H9 (cell line): ENCODE data around the gene HOXA7. TPM values are rescaled to one million over a fixed set of nuclear protein-coding genes. Genes with fewer than 3 reads are reported as not detected.

Source experiments
- DNase-seq: peaks from one replicate; pipeline ENCODE4 v3.0.0-alpha.2; 2017
- H2AFZ ChIP-seq: one replicate; pipeline ENCODE4 v1.6.1; 2013; ENCODE audit warnings: mild to moderate bottlenecking, low read length, control low read depth, moderate library complexity
- H2AK5ac ChIP-seq: 2 replicates; pipeline ENCODE4 v1.6.1; 2013; ENCODE audit warnings: low read length, control low read depth, mixed read lengths; ENCODE audit not compliant: insufficient read length
- H2BK120ac ChIP-seq: one replicate; pipeline ENCODE4 v1.6.1; 2013; ENCODE audit warnings: low read depth, mild to moderate bottlenecking, low read length, control low read depth, inconsistent platforms; ENCODE audit not compliant: poor library complexity, severe bottlenecking
- H2BK12ac ChIP-seq: 2 replicates; pipeline ENCODE4 v1.6.1; 2013; ENCODE audit warnings: low read length, control low read depth, mixed read lengths, low read depth; ENCODE audit not compliant: insufficient read length
- H2BK15ac ChIP-seq: 2 replicates; pipeline ENCODE4 v1.6.1; 2013; ENCODE audit warnings: low read depth, low read length, control low read depth
- H2BK20ac ChIP-seq: one replicate; pipeline ENCODE4 v1.6.1; 2013; ENCODE audit warnings: low read depth, mild to moderate bottlenecking, low read length, control low read depth, inconsistent platforms; ENCODE audit not compliant: poor library complexity, severe bottlenecking
- H2BK5ac ChIP-seq: 2 replicates; pipeline ENCODE4 v1.6.1; 2013; ENCODE audit warnings: low read length, control low read depth, mixed read lengths; ENCODE audit not compliant: insufficient read length
- H3K14ac ChIP-seq: 2 replicates; pipeline ENCODE4 v1.6.1; 2013; ENCODE audit warnings: low read length, control low read depth; ENCODE audit not compliant: insufficient read depth
- H3K18ac ChIP-seq: 2 replicates; pipeline ENCODE4 v1.6.1; 2013; ENCODE audit warnings: low read depth, mild to moderate bottlenecking, mixed read lengths, low read length, control low read depth; ENCODE audit not compliant: insufficient read length
- H3K23ac ChIP-seq: 2 replicates; pipeline ENCODE4 v1.6.1; 2013; ENCODE audit warnings: low read length, control low read depth, mixed read lengths, low read depth; ENCODE audit not compliant: insufficient read length
- H3K23me2 ChIP-seq: 2 replicates; pipeline ENCODE4 v1.6.1; 2013; ENCODE audit warnings: low read depth, mild to moderate bottlenecking, mixed read lengths, low read length, control low read depth; ENCODE audit not compliant: insufficient read length, poor library complexity, severe bottlenecking
- H3K27ac ChIP-seq: 2 replicates; pipeline ENCODE4 v1.5.1; 2013; ENCODE audit warnings: low read length, control low read depth, mixed read lengths, low read depth; ENCODE audit not compliant: insufficient read length
- H3K27me3 ChIP-seq: 2 replicates; pipeline ENCODE4 v1.6.1; 2013; ENCODE audit warnings: low read length, control low read depth, inconsistent platforms; ENCODE audit not compliant: insufficient read depth
- H3K4ac ChIP-seq: 2 replicates; pipeline ENCODE4 v1.6.1; 2013; ENCODE audit warnings: low read depth, mild to moderate bottlenecking, control low read depth, inconsistent platforms, low read length, moderate library complexity
- H3K4me1 ChIP-seq: 2 replicates; pipeline ENCODE4 v1.6.1; 2013; ENCODE audit warnings: low read length, control low read depth, inconsistent platforms; ENCODE audit not compliant: insufficient read depth
- H3K4me2 ChIP-seq: 2 replicates; pipeline ENCODE4 v1.6.1; 2013; ENCODE audit warnings: low read length, control low read depth, mixed read lengths; ENCODE audit not compliant: insufficient read length, insufficient read depth
- H3K56ac ChIP-seq: 2 replicates; pipeline ENCODE4 v1.6.1; 2013; ENCODE audit warnings: low read depth, mild to moderate bottlenecking, mixed read lengths, low read length, control low read depth; ENCODE audit not compliant: insufficient read length
- H3K79me1 ChIP-seq: 2 replicates; pipeline ENCODE4 v1.6.1; 2013; ENCODE audit warnings: low read depth, mild to moderate bottlenecking, moderate library complexity, low read length, control low read depth, inconsistent platforms; ENCODE audit not compliant: insufficient read depth, poor library complexity, severe bottlenecking
- H3K79me2 ChIP-seq: 2 replicates; pipeline ENCODE4 v1.6.1; 2013; ENCODE audit warnings: low read length, control low read depth, inconsistent platforms; ENCODE audit not compliant: insufficient read depth
- H3K9ac ChIP-seq: 2 replicates; pipeline ENCODE4 v1.6.1; 2013; ENCODE audit warnings: low read length, control low read depth, mixed read lengths; ENCODE audit not compliant: insufficient read length; ENCODE audit errors: extremely low read depth
- H3K9me3 ChIP-seq: one replicate; pipeline ENCODE4 v1.6.1; 2013; ENCODE audit warnings: low read depth, low read length, inconsistent platforms; ENCODE audit not compliant: control insufficient read depth
- H3T11ph ChIP-seq: one replicate; pipeline ENCODE4 v1.6.1; 2013; ENCODE audit warnings: mild to moderate bottlenecking, low read length, control low read depth, inconsistent platforms
- H4K20me1 ChIP-seq: one replicate; pipeline ENCODE4 v1.6.1; 2013; ENCODE audit not compliant: control insufficient read depth, insufficient read length, insufficient read depth
- H4K5ac ChIP-seq: 2 replicates; pipeline ENCODE4 v1.6.1; 2013; ENCODE audit warnings: low read depth, mild to moderate bottlenecking, mixed read lengths, low read length, control low read depth; ENCODE audit not compliant: insufficient read length
- H4K8ac ChIP-seq: replicated peaks from 2 replicates; pipeline ENCODE4 v1.6.1; 2013; ENCODE audit warnings: low read length, control low read depth, mixed read lengths, low read depth; ENCODE audit not compliant: insufficient read length
- H4K91ac ChIP-seq: 2 replicates; pipeline ENCODE4 v1.6.1; 2013; ENCODE audit warnings: low read depth, mild to moderate bottlenecking, moderate library complexity, mixed read lengths, low read length, control low read depth; ENCODE audit not compliant: insufficient read length
- H3K27ac Mint-ChIP-seq, 3 experiments: 2 replicates in 2 of 3; 3 replicates in 1 of 3; pipeline ENCODE4 v1.8.0; 2020 to 2021; ENCODE audit warnings: mixed read lengths in 3 of 3, mild to moderate bottlenecking in 1 of 3, moderate library complexity in 1 of 3
- H3K27me3 Mint-ChIP-seq: 2 replicates; pipeline ENCODE4 v1.8.0; 2021; ENCODE audit warnings: low read depth, mild to moderate bottlenecking, moderate library complexity, mixed read lengths
- H3K36me3 Mint-ChIP-seq, 3 experiments: 2 replicates in 2 of 3; 3 replicates in 1 of 3; pipeline ENCODE4 v1.8.0; 2020 to 2021; ENCODE audit warnings: low read depth in 3 of 3, mixed read lengths in 3 of 3; ENCODE audit not compliant: insufficient read depth in 1 of 3
- H3K4me1 Mint-ChIP-seq, 2 experiments: 2 replicates each; pipeline ENCODE4 v1.8.0; 2020; ENCODE audit warnings: mixed read lengths in 2 of 2
- H3K4me3 Mint-ChIP-seq, 2 experiments: 2 replicates in 1 of 2; 3 replicates in 1 of 2; pipeline ENCODE4 v1.8.0; 2020 to 2021; ENCODE audit warnings: mild to moderate bottlenecking in 2 of 2, mixed read lengths in 2 of 2, moderate library complexity in 1 of 2
- H3K9me3 Mint-ChIP-seq, 2 experiments: 2 replicates in 1 of 2; 3 replicates in 1 of 2; pipeline ENCODE4 v1.8.0; 2020; ENCODE audit warnings: mild to moderate bottlenecking in 2 of 2, mixed read lengths in 2 of 2, moderate library complexity in 1 of 2
- WGBS: extraction: QIAGEN DNeasy Blood & Tissue Kit; methylation state at CpG from one replicate; pipeline ENCODE4 v1.1.7; 2013; ENCODE audit warnings: missing lambda C conversion rate, low lambda C conversion rate, mixed read lengths; ENCODE audit not compliant: insufficient read length; ENCODE audit errors: extremely low coverage; 5-methylcytosine and 5-hydroxymethylcytosine counted together
- total RNA-seq: library from RNA; stranded (reverse); gene quantifications from 2 replicates; pipeline ENCODE4 v1.2.1, GENCODE V29; 2021
- TF ChIP-seq, protein P1 (sequence below): fragments of 200-600 bp; sonication (generic); conservative IDR thresholded peaks from 3 replicates; pipeline ENCODE4 v1.8.0; 2021; ENCODE audit warnings: antibody characterized with exemption, mild to moderate bottlenecking

HOXA7 gene
- total RNA-seq, 1 experiment from 2014 or later = not detected

DNA sequence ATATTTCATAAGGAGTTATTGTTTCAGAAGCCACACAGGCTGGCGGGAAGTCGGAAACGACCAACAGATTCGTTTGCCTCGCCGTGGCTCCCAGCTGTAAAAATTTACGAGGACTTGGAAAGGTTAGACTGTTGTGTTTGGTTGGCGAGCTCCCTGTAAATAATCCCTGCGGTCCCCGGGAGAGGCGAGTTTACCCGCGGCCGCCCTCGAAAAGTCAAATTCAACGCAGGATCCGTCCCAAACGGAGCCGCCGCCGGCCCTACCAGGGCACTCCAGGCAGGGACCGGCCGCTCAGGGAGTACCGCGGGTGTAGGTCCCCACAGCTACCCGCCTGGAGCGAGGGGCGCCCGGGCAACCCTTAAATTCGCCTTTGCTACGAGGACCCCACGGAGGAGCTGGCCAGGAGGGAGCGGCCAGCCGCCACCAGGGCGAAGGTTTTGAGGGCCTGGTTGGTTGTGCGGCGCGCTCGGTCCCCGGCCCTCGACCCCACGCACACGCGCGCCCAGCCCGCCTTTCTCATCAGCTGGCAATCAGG is 9.6 kb upstream of the HOXA7 start:
- H3K4me2 ChIP-seq = no peak overlapping the region
- DNase-seq = no peak
- Mint-ChIP-seq H3K4me3 (no peak overlapping the region), H3K9me3 (peaks cover 5 to 17% of the 10 kb centered on the region in 2 experiments), H3K27me3 (peaks cover 99% of the 10 kb centered on the region), H3K27ac (no peak overlapping the region), H3K4me1 (peaks cover 0 to 15% of the 10 kb centered on the region in 2 experiments; a peak in 3 of 4 replicates), H3K36me3 (no peaks in the 10 kb centered on the region; a peak in 1 of 7 replicates)
- no peak overlapping the region for H3K4ac ChIP-seq
- no peak overlapping the region for H2BK5ac ChIP-seq
- no CpG with 5 or more reads among the region's 46 CpGs for WGBS
- H4K5ac ChIP-seq = no peak overlapping the region
- no peaks in the 10 kb centered on the region for H3K79me1 ChIP-seq
- no peak overlapping the region for H3K14ac ChIP-seq
- no peaks in the 10 kb centered on the region for H3K4me1 ChIP-seq
- H2BK15ac ChIP-seq = no peak overlapping the region
- H3K27ac ChIP-seq = no peak overlapping the region
- no peak overlapping the region for H4K8ac ChIP-seq
- no peak overlapping the region for H3K56ac ChIP-seq
- H2BK12ac ChIP-seq = no peak overlapping the region
- no peaks in the 10 kb centered on the region for H4K20me1 ChIP-seq
- H3K9ac ChIP-seq = no peak overlapping the region
- H3K18ac ChIP-seq = no peak overlapping the region
- no peak overlapping the region for H2BK20ac ChIP-seq
- no peak overlapping the region for H3K23ac ChIP-seq
- no peak overlapping the region for H2BK120ac ChIP-seq
- H3K23me2 ChIP-seq = no peaks in the 10 kb centered on the region
- no peaks in the 10 kb centered on the region for H3K9me3 ChIP-seq
- H2AFZ ChIP-seq = no peak overlapping the region
- H2AK5ac ChIP-seq = no peak overlapping the region
- no peaks in the 10 kb centered on the region for H3K79me2 ChIP-seq
- H4K91ac ChIP-seq = no peak overlapping the region
- peaks cover 96% of the 10 kb centered on the region for H3K27me3 ChIP-seq
- no peak overlapping the region for H3T11ph ChIP-seq
- TF ChIP-seq, protein P1, sequence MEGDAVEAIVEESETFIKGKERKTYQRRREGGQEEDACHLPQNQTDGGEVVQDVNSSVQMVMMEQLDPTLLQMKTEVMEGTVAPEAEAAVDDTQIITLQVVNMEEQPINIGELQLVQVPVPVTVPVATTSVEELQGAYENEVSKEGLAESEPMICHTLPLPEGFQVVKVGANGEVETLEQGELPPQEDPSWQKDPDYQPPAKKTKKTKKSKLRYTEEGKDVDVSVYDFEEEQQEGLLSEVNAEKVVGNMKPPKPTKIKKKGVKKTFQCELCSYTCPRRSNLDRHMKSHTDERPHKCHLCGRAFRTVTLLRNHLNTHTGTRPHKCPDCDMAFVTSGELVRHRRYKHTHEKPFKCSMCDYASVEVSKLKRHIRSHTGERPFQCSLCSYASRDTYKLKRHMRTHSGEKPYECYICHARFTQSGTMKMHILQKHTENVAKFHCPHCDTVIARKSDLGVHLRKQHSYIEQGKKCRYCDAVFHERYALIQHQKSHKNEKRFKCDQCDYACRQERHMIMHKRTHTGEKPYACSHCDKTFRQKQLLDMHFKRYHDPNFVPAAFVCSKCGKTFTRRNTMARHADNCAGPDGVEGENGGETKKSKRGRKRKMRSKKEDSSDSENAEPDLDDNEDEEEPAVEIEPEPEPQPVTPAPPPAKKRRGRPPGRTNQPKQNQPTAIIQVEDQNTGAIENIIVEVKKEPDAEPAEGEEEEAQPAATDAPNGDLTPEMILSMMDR = no peak
